Superior temporal gyrus (tissue), 1 donor: Measurements from ENCODE around the gene P3H1.

ENCODE experiments used
- DNase-seq: peaks from one replicate; pipeline ENCODE4 v3.0.0-alpha.2; 2016; ENCODE audit errors: extremely low spot score

P3H1 gene

GRCh38 chr1:42743317-42744147, 23.3 kb downstream of the P3H1 start:
- no peak for DNase-seq

- DNase-seq: no peak
Observed at GRCh38 chr1:42742617-42743316, 24.1 kb downstream of the P3H1 start.

GRCh38 chr1:42742141-42742540, 24.7 kb downstream of the P3H1 start:
- no peak for DNase-seq

GRCh38 chr1:42741706-42742105, 25.1 kb downstream of the P3H1 start:
- no peak for DNase-seq

- no peak for DNase-seq
Observed at GRCh38 chr1:42740851-42741580, 25.8 kb downstream of the P3H1 start.

GRCh38 chr1:42739753-42740700, 26.8 kb downstream of the P3H1 start, which contains the start of gene CLDN19:
Gene CLDN19, minus strand, starts transcription at chr1:42740236. Its CDS starts 173 bp downstream, at chr1:42740063.
- no peak for DNase-seq

- no peak for DNase-seq
Observed at GRCh38 chr1:42738678-42739226, 28.1 kb downstream of the P3H1 start.

- DNase-seq: no peak
Observed at GRCh38 chr1:42737986-42738677, 28.7 kb downstream of the P3H1 start.

- no peak for DNase-seq
Observed at GRCh38 chr1:42737257-42737656, 29.6 kb downstream of the P3H1 start.

GRCh38 chr1:42736571-42737200, 30.1 kb downstream of the P3H1 start:
- no peak for DNase-seq

GRCh38 chr1:42736152-42736551, 30.7 kb downstream of the P3H1 start:
- no peak for DNase-seq

GRCh38 chr1:42735477-42736105, 31.2 kb downstream of the P3H1 start:
- DNase-seq: no peak

GRCh38 chr1:42735056-42735455, 31.8 kb downstream of the P3H1 start:
- no peak for DNase-seq

GRCh38 chr1:42734201-42735035, 32.4 kb downstream of the P3H1 start:
- no peak for DNase-seq

- no peak for DNase-seq
Observed at GRCh38 chr1:42733415-42734200, 33.2 kb downstream of the P3H1 start.

GRCh38 chr1:42732126-42732680, 34.6 kb downstream of the P3H1 start:
- DNase-seq: no peak

- no peak for DNase-seq
Observed at GRCh38 chr1:42731585-42731984, 35.2 kb downstream of the P3H1 start.
